Transverse colon (tissue), 4 donors: ENCODE data around the gene DNAJC3. TPM values are rescaled to one million over a fixed set of nuclear protein-coding genes. Genes with fewer than 3 reads are reported as not detected.
"Not testable (repeated sequence)": the region's sequence is repeated elsewhere in the genome, so short reads cannot be mapped to it uniquely, and the experiment has no call there.

Experiments
- DNase-seq: peaks from one replicate; pipeline ENCODE4 v3.0.0-alpha.2; 2019
- H3K27ac ChIP-seq, 4 donors: fragments of 200-600 bp; sonication (generic); 2 replicates each; pipeline ENCODE4 v1.5.1; 2016 to 2018; ENCODE audit warnings: inconsistent platforms in 4 of 4
- H3K27me3 ChIP-seq: fragments of 200-600 bp; sonication (generic); 2 replicates; pipeline ENCODE4 v1.5.1; 2017; ENCODE audit warnings: inconsistent platforms
- H3K36me3 ChIP-seq, 4 donors: fragments of 200-600 bp; sonication (generic); 2 replicates each; pipeline ENCODE4 v1.5.1; 2017 to 2019; ENCODE audit warnings: inconsistent platforms in 4 of 4
- H3K4me1 ChIP-seq, 4 donors: fragments of 200-600 bp; sonication (generic); 2 replicates each; pipeline ENCODE4 v1.5.1; 2017 to 2020; ENCODE audit warnings: inconsistent platforms in 4 of 4
- H3K4me3 ChIP-seq, 4 donors: fragments of 200-600 bp; sonication (generic); 1 replicate in 1 of 4; 2 replicates in 3 of 4; pipeline versions ENCODE4 v1.5.1 to v1.6.1; 2017 to 2019; ENCODE audit warnings: inconsistent platforms in 4 of 4
- H3K9me3 ChIP-seq, 2 donors: fragments of 200-600 bp; sonication (generic); 2 replicates each; pipeline ENCODE4 v1.5.1; 2017 to 2019; ENCODE audit warnings: inconsistent platforms in 2 of 2
- EP300 ChIP-seq: sonication (generic); formaldehyde crosslinking; IDR thresholded peaks from one replicate; pipeline ENCODE4 v1.6.1; 2017; ENCODE audit warnings: antibody characterized with exemption, low read depth
- POLR2A ChIP-seq: fragments of 450-650 bp; IDR thresholded peaks from one replicate; pipeline ENCODE4 v1.6.1; 2016; ENCODE audit warnings: antibody characterized with exemption, mild to moderate bottlenecking, moderate library complexity
- POLR2AphosphoS5 ChIP-seq, 3 donors: sonication (generic); formaldehyde crosslinking; IDR thresholded peaks; one replicate each; pipeline ENCODE4 v1.6.1; 2016; ENCODE audit warnings: antibody characterized with exemption in 3 of 3
- WGBS, 2 donors: methylation state at CpG; one replicate each; pipeline ENCODE4 v1.1.5; 2018; ENCODE audit warnings: low coverage in 1 of 2; 5-methylcytosine and 5-hydroxymethylcytosine counted together
- in situ Hi-C, 4 donors: fragments of 200-750 bp; cut with MboI; loops; one replicate each; pipeline versions ENCODE4 v1.15.0 to v1.15.1; 2017; ENCODE audit warnings: low sequenced_read_pairs in 3 of 4, low pct_ligation_motif_present in 1 of 4, low pct_unique_long_range_greater_than_20kb in 1 of 4
- intact Hi-C: fragments of 100-400 bp; cut with DNase I; formaldehyde crosslinking; loops from one replicate; pipeline ENCODE4 v1.15.1; 2023; ENCODE audit warnings: low total_unique reads
- total RNA-seq, 4 donors: library from RNA; depleted of rRNA; stranded (reverse); fragments of >200 nt; gene quantifications; one replicate each; pipeline ENCODE4 v1.1.0, GENCODE V29; 2016
- TF ChIP-seq, protein P1 (sequence below), 5 experiments: fragments of 200-600 bp in 3 of 5; fragments of 450-650 bp in 2 of 5; sonication (generic) in 3 of 5; IDR thresholded peaks; 1 replicate in 2 of 5; 2 replicates in 3 of 5; pipeline ENCODE4 v1.5.1; 2016 to 2017; ENCODE audit warnings: antibody characterized with exemption in 5 of 5, inconsistent platforms in 3 of 5, mild to moderate bottlenecking in 2 of 5, moderate library complexity in 1 of 5

The DNAJC3 gene
- total RNA-seq, 4 donors from 2014 or later, result 22.8 to 49.7 (median 35.5) TPM

DNA sequence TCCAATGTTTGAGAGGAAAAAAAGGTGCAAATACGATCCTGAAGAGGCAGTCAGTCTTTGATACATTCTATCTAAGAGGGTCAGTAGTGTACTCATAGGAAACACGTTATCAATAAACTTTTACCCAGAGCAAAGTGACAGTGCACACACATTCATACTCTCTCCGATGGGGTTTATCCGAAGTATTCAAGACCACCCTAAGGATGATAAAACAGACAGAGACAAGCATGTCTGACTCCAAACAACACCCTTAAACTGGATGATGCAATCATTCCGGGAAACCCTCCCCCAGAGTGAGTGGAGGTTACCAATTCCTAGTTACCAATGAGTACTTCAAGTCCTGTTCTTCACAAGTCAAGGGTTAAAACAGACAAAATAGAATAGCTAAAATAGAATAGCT lies 79.1 kb downstream of the DNAJC3 start:
- Histone ChIP-seq H3K27me3 (no peaks in the 10 kb centered on the region), H3K27ac (no peak overlapping the region), H3K9me3 (no peaks in the 10 kb centered on the region), H3K36me3 (peaks cover 0 to 4% (median 0%) of the 10 kb centered on the region in 4 donors), H3K4me3 (no peak overlapping the region), H3K4me1 (no peaks in the 10 kb centered on the region)
- intact Hi-C loops, result no loop called here
- WGBS, 2 donors, result 93% methylated on average over 5 of the region's 5 CpGs
- DNase-seq, result no peak
- in situ Hi-C loops, result no loop called here
- TF ChIP-seq, protein P1, sequence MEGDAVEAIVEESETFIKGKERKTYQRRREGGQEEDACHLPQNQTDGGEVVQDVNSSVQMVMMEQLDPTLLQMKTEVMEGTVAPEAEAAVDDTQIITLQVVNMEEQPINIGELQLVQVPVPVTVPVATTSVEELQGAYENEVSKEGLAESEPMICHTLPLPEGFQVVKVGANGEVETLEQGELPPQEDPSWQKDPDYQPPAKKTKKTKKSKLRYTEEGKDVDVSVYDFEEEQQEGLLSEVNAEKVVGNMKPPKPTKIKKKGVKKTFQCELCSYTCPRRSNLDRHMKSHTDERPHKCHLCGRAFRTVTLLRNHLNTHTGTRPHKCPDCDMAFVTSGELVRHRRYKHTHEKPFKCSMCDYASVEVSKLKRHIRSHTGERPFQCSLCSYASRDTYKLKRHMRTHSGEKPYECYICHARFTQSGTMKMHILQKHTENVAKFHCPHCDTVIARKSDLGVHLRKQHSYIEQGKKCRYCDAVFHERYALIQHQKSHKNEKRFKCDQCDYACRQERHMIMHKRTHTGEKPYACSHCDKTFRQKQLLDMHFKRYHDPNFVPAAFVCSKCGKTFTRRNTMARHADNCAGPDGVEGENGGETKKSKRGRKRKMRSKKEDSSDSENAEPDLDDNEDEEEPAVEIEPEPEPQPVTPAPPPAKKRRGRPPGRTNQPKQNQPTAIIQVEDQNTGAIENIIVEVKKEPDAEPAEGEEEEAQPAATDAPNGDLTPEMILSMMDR (IDR thresholded peaks at IDR 0.05), result no peak
- no peak for TF ChIP-seq POLR2A
- no peak for TF ChIP-seq EP300
- no peak for TF ChIP-seq POLR2AphosphoS5 (IDR thresholded peaks at IDR 0.05)

GRCh38 chr13:95762626-95763025 lies 85.7 kb downstream of the DNAJC3 start:
- H3K9me3 ChIP-seq, H3K27ac ChIP-seq, intact Hi-C loops, H3K4me3 ChIP-seq, H3K4me1 ChIP-seq, DNase-seq, in situ Hi-C loops, H3K27me3 ChIP-seq: not testable (repeated sequence)
- WGBS, 2 donors, result 87 to 90% methylated on average over 2 to 3 of the region's 3 CpGs
- peaks cover 0 to 17% (median 6%) of the 10 kb centered on the region in 4 donors for H3K36me3 ChIP-seq

DNA sequence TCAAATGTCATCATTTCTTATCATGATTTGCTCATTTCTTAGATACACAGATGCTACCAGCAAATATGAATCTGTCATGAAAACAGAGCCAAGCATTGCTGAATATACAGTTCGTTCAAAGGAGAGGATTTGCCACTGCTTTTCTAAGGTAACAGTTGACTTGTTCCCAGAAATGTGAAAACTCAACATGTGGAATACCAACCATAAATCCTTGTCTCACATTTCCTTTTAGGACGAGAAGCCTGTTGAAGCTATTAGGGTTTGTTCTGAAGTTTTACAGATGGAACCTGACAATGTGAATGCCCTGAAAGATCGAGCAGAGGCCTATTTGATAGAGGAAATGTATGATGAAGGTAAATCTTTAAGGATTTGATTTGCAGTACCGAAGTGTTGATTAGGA lies 86.7 kb downstream of the DNAJC3 start:
- no peak for TF ChIP-seq EP300
- no peak for TF ChIP-seq POLR2A
- TF ChIP-seq POLR2AphosphoS5 (IDR thresholded peaks at IDR 0.05), result no peak
- TF ChIP-seq, protein P1 (IDR thresholded peaks at IDR 0.05), result no peak
- H3K36me3 ChIP-seq, result peaks cover 0 to 17% (median 6%) of the 10 kb centered on the region in 4 donors
- in situ Hi-C loops (no loop called here), intact Hi-C loops (no loop called here)
- H3K4me3 ChIP-seq, result no peak overlapping the region
- no peak overlapping the region for H3K27ac ChIP-seq
- no peaks in the 10 kb centered on the region for H3K4me1 ChIP-seq
- no peaks in the 10 kb centered on the region for H3K27me3 ChIP-seq
- DNase-seq, result no peak
- 89 to 92% methylated on average over 4 of the region's 4 CpGs for WGBS, 2 donors
- H3K9me3 ChIP-seq, result no peaks in the 10 kb centered on the region

DNA sequence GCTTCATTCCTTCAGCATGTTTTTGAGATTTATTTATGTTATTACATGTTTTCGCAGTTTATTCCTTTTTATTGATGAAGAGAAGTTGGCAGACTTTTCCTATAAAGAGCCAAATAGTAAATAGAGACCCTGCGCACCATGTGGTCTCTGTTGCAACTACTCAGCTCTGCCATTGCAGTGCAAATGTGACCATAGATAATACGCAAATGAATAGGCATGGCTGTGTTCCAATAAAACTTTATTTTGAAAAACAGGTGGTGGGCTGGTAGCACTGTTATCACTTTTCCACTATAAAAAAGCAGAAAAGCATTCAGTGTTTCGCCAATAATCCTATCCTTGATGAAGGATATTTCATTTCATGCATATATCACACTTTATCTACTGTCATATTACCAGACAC lies 95.0 kb downstream of the DNAJC3 start:
- TF ChIP-seq POLR2AphosphoS5 (IDR thresholded peaks at IDR 0.05), result no peak
- no peak for TF ChIP-seq POLR2A
- TF ChIP-seq, protein P1 (IDR thresholded peaks at IDR 0.05), result no peak
- TF ChIP-seq EP300, result no peak
- H3K27ac ChIP-seq, result no peak overlapping the region
- no peaks in the 10 kb centered on the region for H3K9me3 ChIP-seq
- no peaks in the 10 kb centered on the region for H3K27me3 ChIP-seq
- intact Hi-C loops, result no loop called here
- H3K36me3 ChIP-seq, result peaks cover 0 to 8% (median 2%) of the 10 kb centered on the region in 4 donors
- no peak for DNase-seq
- 92 to 98% methylated on average over 4 of the region's 4 CpGs for WGBS, 2 donors
- in situ Hi-C loops, result no loop called here
- no peaks in the 10 kb centered on the region for H3K4me1 ChIP-seq
- H3K4me3 ChIP-seq, result no peak overlapping the region

DNA sequence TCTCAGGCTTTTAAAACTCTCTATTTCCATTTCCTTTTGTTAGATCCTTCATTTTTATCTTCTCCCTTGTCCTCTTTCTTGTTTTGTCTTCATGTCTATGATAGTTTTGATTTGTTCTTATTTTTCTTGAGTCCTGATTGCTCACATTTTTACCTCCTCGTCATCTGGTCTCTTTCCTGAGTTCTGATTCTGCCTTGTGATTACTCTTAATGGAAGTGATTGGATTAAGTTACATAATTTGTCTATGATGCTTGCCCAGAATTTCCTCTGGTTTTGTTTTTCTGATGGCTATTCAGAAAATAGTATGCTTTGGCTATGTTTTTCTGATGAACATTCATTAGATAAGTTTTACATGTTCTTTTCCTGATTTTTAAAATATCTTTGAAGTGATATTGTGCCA lies 102.6 kb downstream of the DNAJC3 start:
- 97 to 100% methylated on average over 1 of the region's 1 CpG for WGBS, 2 donors

More for the DNA sequence above, 102.6 kb downstream of the DNAJC3 start:
- no peaks in the 10 kb centered on the region for H3K9me3 ChIP-seq
- no peaks in the 10 kb centered on the region for H3K27me3 ChIP-seq
- H3K36me3 ChIP-seq, result peaks cover 0 to 21% (median 8%) of the 10 kb centered on the region in 4 donors
- peaks cover 0 to 6% (median 2%) of the 10 kb centered on the region in 4 donors for H3K4me1 ChIP-seq
- in situ Hi-C loops (no loop called here), intact Hi-C loops (no loop called here)
- TF ChIP-seq, protein P1 (IDR thresholded peaks at IDR 0.05), result no peak
- TF ChIP-seq POLR2A, result no peak
- TF ChIP-seq EP300, result no peak
- TF ChIP-seq POLR2AphosphoS5 (IDR thresholded peaks at IDR 0.05), result no peak
- no peak overlapping the region for H3K27ac ChIP-seq
- DNase-seq, result no peak
- H3K4me3 ChIP-seq, result no peak overlapping the region
